IMR-90 (cell line): ENCODE data around the gene IL23R.

ENCODE experiments used
- CEBPB ChIP-seq: IDR thresholded peaks from 2 replicates; pipeline ENCODE4 v1.6.1; 2012; ENCODE audit warnings: low read depth, low read length, improper control_type of control experiment
- CTCF ChIP-seq: conservative IDR thresholded peaks from 2 replicates; pipeline ENCODE4 v1.5.1; 2012; ENCODE audit warnings: mild to moderate bottlenecking, low read depth, low read length, improper control_type of control experiment
- FOS ChIP-seq: fragments of 150-350 bp; IDR thresholded peaks from 2 replicates; pipeline ENCODE4 v1.6.1; 2016; ENCODE audit warnings: low read depth, low read length
- MAZ ChIP-seq: IDR thresholded peaks from 2 replicates; pipeline ENCODE4 v1.6.1; 2012; ENCODE audit warnings: low read depth, mild to moderate bottlenecking, low read length, improper control_type of control experiment, moderate library complexity, borderline replicate concordance
- MXI1 ChIP-seq: IDR thresholded peaks from 2 replicates; pipeline ENCODE4 v1.6.1; 2012; ENCODE audit warnings: low read depth, mild to moderate bottlenecking, low read length, moderate library complexity, borderline replicate concordance
- POLR2A ChIP-seq: IDR thresholded peaks from 2 replicates; pipeline ENCODE4 v1.6.1; 2012; ENCODE audit warnings: mild to moderate bottlenecking, low read depth, low read length
- RAD21 ChIP-seq: IDR thresholded peaks from 2 replicates; pipeline ENCODE4 v1.6.1; 2012; ENCODE audit warnings: low read length, improper control_type of control experiment
- RFX5 ChIP-seq: IDR thresholded peaks from 2 replicates; pipeline ENCODE4 v1.8.0; 2012; ENCODE audit warnings: low read depth, mild to moderate bottlenecking, low read length, moderate library complexity
- USF2 ChIP-seq: fragments of 150-350 bp; IDR thresholded peaks from 2 replicates; pipeline ENCODE4 v1.6.1; 2017; ENCODE audit warnings: mild to moderate bottlenecking, antibody characterized with exemption, low read length, low read depth

- no peak for TF ChIP-seq POLR2A
- no peak for TF ChIP-seq CTCF
- no peak for TF ChIP-seq MXI1
- no peak for TF ChIP-seq FOS
- TF ChIP-seq MAZ = no peak
- no peak for TF ChIP-seq RFX5
- no peak for TF ChIP-seq CEBPB
- no peak for TF ChIP-seq RAD21
- no peak for TF ChIP-seq USF2
These were observed 75.0 kb downstream of the IL23R start for GRCh38 chr1:67241200-67241746.
